HepG2 (cell line): Measurements from ENCODE around the gene DENND4A. TPM values are rescaled to one million over a fixed set of nuclear protein-coding genes. Genes with fewer than 3 reads are reported as not detected.
A peak's percentile ranks its signal among the peaks of the same experiment; 100 is the strongest.

Experiments
- BCL6 ChIP-seq: IDR thresholded peaks from 2 replicates; pipeline ENCODE4 v1.6.1; 2016; ENCODE audit warnings: missing genetic modification reagents, missing compliant biosample characterization
- FOXJ3 ChIP-seq: sonication (generic); formaldehyde crosslinking; IDR thresholded peaks from 2 replicates; pipeline ENCODE4 v1.4.0; 2020; ENCODE audit warnings: missing genetic modification reagents, mild to moderate bottlenecking, borderline replicate concordance
- GTF3A ChIP-seq: sonication (generic); formaldehyde crosslinking; conservative IDR thresholded peaks from 2 replicates; pipeline ENCODE4 v1.4.0; 2020; ENCODE audit warnings: mild to moderate bottlenecking, missing genetic modification reagents
- KDM3A ChIP-seq: IDR thresholded peaks from 2 replicates; pipeline ENCODE4 v1.6.1; 2018; ENCODE audit warnings: low read depth, missing compliant biosample characterization
- KLF11 ChIP-seq: IDR thresholded peaks from 2 replicates; pipeline ENCODE4 v1.6.1; 2016; ENCODE audit warnings: missing compliant biosample characterization
- MAF1 ChIP-seq: sonication (generic); formaldehyde crosslinking; IDR thresholded peaks from 2 replicates; pipeline ENCODE4 v1.5.0; 2020; ENCODE audit warnings: missing genetic modification reagents, borderline replicate concordance
- MEIS2 ChIP-seq: sonication (generic); formaldehyde crosslinking; IDR thresholded peaks from 2 replicates; pipeline ENCODE4 v1.9.0; 2021; ENCODE audit warnings: mild to moderate bottlenecking, missing genetic modification reagents
- MZF1 ChIP-seq: sonication (generic); formaldehyde crosslinking; IDR thresholded peaks from 2 replicates; pipeline ENCODE4 v1.8.1; 2023; ENCODE audit warnings: mild to moderate bottlenecking, missing genetic modification reagents, borderline replicate concordance
- PITX1 ChIP-seq: sonication (generic); formaldehyde crosslinking; IDR thresholded peaks from 2 replicates; pipeline ENCODE4 v1.5.1; 2020; ENCODE audit warnings: mild to moderate bottlenecking, missing genetic modification reagents
- PLSCR1 ChIP-seq: sonication (generic); formaldehyde crosslinking; IDR thresholded peaks from 2 replicates; pipeline ENCODE4 v1.5.0; 2020; ENCODE audit warnings: missing genetic modification reagents, mild to moderate bottlenecking, borderline replicate concordance
- RNF219 ChIP-seq: sonication (generic); formaldehyde crosslinking; IDR thresholded peaks from 2 replicates; pipeline ENCODE4 v1.5.0; 2020; ENCODE audit warnings: mild to moderate bottlenecking, missing genetic modification reagents
- SNAPC5 ChIP-seq: sonication (generic); formaldehyde crosslinking; IDR thresholded peaks from 2 replicates; pipeline ENCODE4 v1.8.1; 2023; ENCODE audit warnings: mild to moderate bottlenecking, missing genetic modification reagents, borderline replicate concordance
- TBX3 ChIP-seq: fragments of 450-650 bp; IDR thresholded peaks from 2 replicates; pipeline ENCODE4 v1.6.1; 2017; ENCODE audit warnings: antibody characterized with exemption, mild to moderate bottlenecking, inconsistent platforms, borderline replicate concordance
- ZNF317 ChIP-seq: sonication (generic); formaldehyde crosslinking; IDR thresholded peaks from 2 replicates; pipeline ENCODE4 v1.5.0; 2020; ENCODE audit warnings: mild to moderate bottlenecking, missing genetic modification reagents
- ZNF335 ChIP-seq: sonication (generic); formaldehyde crosslinking; IDR thresholded peaks from 2 replicates; pipeline ENCODE4 v1.4.0; 2020; ENCODE audit warnings: missing genetic modification reagents
- ZNF646 ChIP-seq: sonication (generic); formaldehyde crosslinking; IDR thresholded peaks from 2 replicates; pipeline ENCODE4 v1.9.0; 2021; ENCODE audit warnings: mild to moderate bottlenecking, missing genetic modification reagents
- ZNF713 ChIP-seq: sonication (generic); formaldehyde crosslinking; IDR thresholded peaks from 2 replicates; pipeline ENCODE4 v1.4.0; 2020; ENCODE audit warnings: mild to moderate bottlenecking, missing genetic modification reagents
- polyA plus RNA-seq, 8 experiments: library from polyadenylated mRNA; depleted of rRNA in 3 of 8; stranded (reverse) in 7 of 8; unstranded in 1 of 8; fragments of >200 nt; fragmentation: Illumina TruSeq in 4 of 8; extraction: Trizol in 4 of 8; gene quantifications; 2 replicates each; pipeline versions ENCODE4 v1.2.1 to v1.2.3, GENCODE V29; 2011 to 2016; ENCODE audit warnings: low read depth in 4 of 8, missing spikeins in 1 of 8, mixed read lengths in 1 of 8; ENCODE audit not compliant: insufficient read depth in 1 of 8
- total RNA-seq, 5 experiments: library from RNA; depleted of rRNA; stranded (reverse); fragments of >200 nt; fragmentation: Illumina TruSeq; extraction: Trizol; gene quantifications; 2 replicates each; pipeline ENCODE4 v1.2.3, GENCODE V29; 2016; ENCODE audit warnings: low read depth in 1 of 5

Gene DENND4A
- total and polyA plus RNA-seq, 2 of the 13 experiments (the other 11 are each of a cell fraction or from before 2014, with no cell fraction given): 13.2 to 18.6 TPM

- TF ChIP-seq MEIS2 (CRISPR knock-in tag): peak; percentile 59; the same call in 1 of the 2 replicates
- TF ChIP-seq MZF1: no peak
- peak; percentile 83 for TF ChIP-seq GTF3A (CRISPR knock-in tag)
- peak; percentile 91; the same call in 1 of the 2 replicates for TF ChIP-seq MAF1 (CRISPR knock-in tag)
- peak; percentile 86; the same call in 1 of the 2 replicates for TF ChIP-seq KLF11
- no peak for TF ChIP-seq TBX3
- peak; percentile 72 for TF ChIP-seq PITX1 (CRISPR knock-in tag)
- peak; percentile 56; the same call in 1 of the 2 replicates for TF ChIP-seq ZNF317 (CRISPR knock-in tag)
- TF ChIP-seq PLSCR1 (CRISPR knock-in tag): no peak
- no peak for TF ChIP-seq ZNF646 (CRISPR knock-in tag)
- TF ChIP-seq ZNF335 (CRISPR knock-in tag): peak; percentile 75; the same call in 1 of the 2 replicates
- no peak; the same call in 1 of the 2 replicates for TF ChIP-seq SNAPC5 (CRISPR knock-in tag)
- no peak for TF ChIP-seq RNF219
- TF ChIP-seq BCL6 (CRISPR knock-in tag): peak; percentile 82
- TF ChIP-seq FOXJ3 (CRISPR knock-in tag): peak; percentile 76; the same call in 1 of the 2 replicates
- no peak; the same call in 1 of the 2 replicates for TF ChIP-seq ZNF713 (CRISPR knock-in tag)
- peak; percentile 97 for TF ChIP-seq KDM3A (CRISPR knock-in tag)
Measured at GRCh38 chr15:65610871-65611718, 181.0 kb downstream of the DENND4A start, which contains the start of gene INTS14 (continued).
